HepG2 (cell line): ENCODE data around the gene FAM89B. TPM values are rescaled to one million over a fixed set of nuclear protein-coding genes. Genes with fewer than 3 reads are reported as not detected.

Experiments
- BHLHE40 ChIP-seq: IDR thresholded peaks from 2 replicates; pipeline ENCODE4 v1.6.1; 2011; ENCODE audit warnings: low read length, improper control_type of control experiment
- ISL2 ChIP-seq: sonication (generic); formaldehyde crosslinking; IDR thresholded peaks from 2 replicates; pipeline ENCODE4 v1.5.0; 2020; ENCODE audit warnings: missing genetic modification reagents
- KMT2A ChIP-seq: sonication (generic); formaldehyde crosslinking; IDR thresholded peaks from 2 replicates; pipeline ENCODE4 v1.4.0; 2020; ENCODE audit warnings: missing genetic modification reagents
- MAFF ChIP-seq: IDR thresholded peaks from 2 replicates; pipeline ENCODE4 v1.6.1; 2011; ENCODE audit warnings: low read depth, low read length, improper control_type of control experiment
- MED13 ChIP-seq: sonication (generic); formaldehyde crosslinking; IDR thresholded peaks from 2 replicates; pipeline ENCODE4 v1.5.0; 2020; ENCODE audit warnings: missing genetic modification reagents
- MXD1 ChIP-seq: sonication (generic); formaldehyde crosslinking; IDR thresholded peaks from 2 replicates; pipeline ENCODE4 v1.4.0; 2020; ENCODE audit warnings: mild to moderate bottlenecking, missing genetic modification reagents
- NBN ChIP-seq: fragments of 450-650 bp; conservative IDR thresholded peaks from 2 replicates; pipeline ENCODE4 v1.6.1; 2017
- NKX3-1 ChIP-seq: sonication (generic); formaldehyde crosslinking; IDR thresholded peaks from 2 replicates; pipeline ENCODE4 v1.5.0; 2020; ENCODE audit warnings: missing genetic modification reagents
- PAXIP1 ChIP-seq: sonication (generic); formaldehyde crosslinking; conservative IDR thresholded peaks from 2 replicates; pipeline ENCODE4 v1.4.0; 2020; ENCODE audit warnings: mild to moderate bottlenecking, missing genetic modification reagents, moderate library complexity
- RFX5 ChIP-seq: IDR thresholded peaks from 2 replicates; pipeline ENCODE4 v1.6.1; 2011; ENCODE audit warnings: low read depth, low read length, improper control_type of control experiment
- RNF219 ChIP-seq: sonication (generic); formaldehyde crosslinking; IDR thresholded peaks from 2 replicates; pipeline ENCODE4 v1.5.0; 2020; ENCODE audit warnings: mild to moderate bottlenecking, missing genetic modification reagents
- SAP130 ChIP-seq: IDR thresholded peaks from 2 replicates; pipeline ENCODE4 v1.6.1; 2016; ENCODE audit warnings: low read depth
- SIN3A ChIP-seq: IDR thresholded peaks from 2 replicates; pipeline ENCODE4 v1.6.1; 2011; ENCODE audit warnings: low read depth, mild to moderate bottlenecking, control low read depth, low read length, borderline replicate concordance
- SRSF1 ChIP-seq: fragments of 200-400 bp; formaldehyde crosslinking; optimal IDR thresholded peaks from 2 replicates; pipeline ENCODE3; 2017; ENCODE audit warnings: mild to moderate bottlenecking, low read depth, low read length, moderate library complexity
- TEF ChIP-seq: sonication (generic); formaldehyde crosslinking; IDR thresholded peaks from 2 replicates; pipeline ENCODE4 v1.5.0; 2020; ENCODE audit warnings: missing genetic modification reagents
- TSC22D2 ChIP-seq: sonication (generic); formaldehyde crosslinking; IDR thresholded peaks from 2 replicates; pipeline ENCODE4 v1.5.1; 2020; ENCODE audit warnings: missing genetic modification reagents, mild to moderate bottlenecking, borderline replicate concordance
- ZFP91 ChIP-seq: sonication (generic); formaldehyde crosslinking; IDR thresholded peaks from 2 replicates; pipeline ENCODE4 v1.9.0; 2022; ENCODE audit warnings: missing genetic modification reagents, mild to moderate bottlenecking, borderline replicate concordance
- ZNF33B ChIP-seq: sonication (generic); formaldehyde crosslinking; IDR thresholded peaks from 2 replicates; pipeline ENCODE4 v1.5.1; 2020; ENCODE audit warnings: mild to moderate bottlenecking, missing genetic modification reagents
- ZNF382 ChIP-seq: sonication (generic); formaldehyde crosslinking; IDR thresholded peaks from 2 replicates; pipeline ENCODE4 v1.5.0; 2020; ENCODE audit warnings: missing genetic modification reagents, mild to moderate bottlenecking, borderline replicate concordance
- ZNF670 ChIP-seq: sonication (generic); formaldehyde crosslinking; IDR thresholded peaks from 2 replicates; pipeline ENCODE4 v1.8.0; 2022; ENCODE audit warnings: mild to moderate bottlenecking, missing genetic modification reagents, borderline replicate concordance
- ZNF672 ChIP-seq: sonication (generic); formaldehyde crosslinking; IDR thresholded peaks from 2 replicates; pipeline ENCODE4 v1.8.1; 2022; ENCODE audit warnings: missing genetic modification reagents
- ZNF7 ChIP-seq: IDR thresholded peaks from 2 replicates; pipeline ENCODE4 v1.6.1; 2016; ENCODE audit warnings: missing biosample characterization, missing genetic modification reagents
- ZNF792 ChIP-seq: IDR thresholded peaks from 2 replicates; pipeline ENCODE4 v1.6.1; 2016
- ZNF83 ChIP-seq: sonication (generic); formaldehyde crosslinking; IDR thresholded peaks from 2 replicates; pipeline ENCODE4 v1.4.0; 2020; ENCODE audit warnings: missing genetic modification reagents, mild to moderate bottlenecking, borderline replicate concordance
- ZSCAN29 ChIP-seq: sonication (generic); formaldehyde crosslinking; conservative IDR thresholded peaks from 2 replicates; pipeline ENCODE4 v1.4.0; 2020; ENCODE audit warnings: mild to moderate bottlenecking, missing genetic modification reagents
- polyA plus RNA-seq, 8 experiments: library from polyadenylated mRNA; depleted of rRNA in 3 of 8; stranded (reverse) in 7 of 8; unstranded in 1 of 8; fragments of >200 nt; fragmentation: Illumina TruSeq in 4 of 8; extraction: Trizol in 4 of 8; gene quantifications; 2 replicates each; pipeline versions ENCODE4 v1.2.1 to v1.2.3, GENCODE V29; 2011 to 2016; ENCODE audit warnings: low read depth in 4 of 8, missing spikeins in 1 of 8, mixed read lengths in 1 of 8; ENCODE audit not compliant: insufficient read depth in 1 of 8
- total RNA-seq, 5 experiments: library from RNA; depleted of rRNA; stranded (reverse); fragments of >200 nt; fragmentation: Illumina TruSeq; extraction: Trizol; gene quantifications; 2 replicates each; pipeline ENCODE4 v1.2.3, GENCODE V29; 2016; ENCODE audit warnings: low read depth in 1 of 5

The FAM89B gene
- total and polyA plus RNA-seq, 2 of the 13 experiments (the other 11 are each of a cell fraction or from before 2014, with no cell fraction given) = 5.7 to 8.0 TPM

- TF ChIP-seq ZNF672 (CRISPR knock-in tag) = no peak
- no peak for TF ChIP-seq ZNF792 (CRISPR knock-in tag)
- TF ChIP-seq NKX3-1 (CRISPR knock-in tag) = no peak
- TF ChIP-seq RFX5 = no peak
- peak; percentile 76 for TF ChIP-seq PAXIP1 (CRISPR knock-in tag)
- TF ChIP-seq ZSCAN29 (CRISPR knock-in tag) = no peak
- no peak for TF ChIP-seq ZNF33B (CRISPR knock-in tag)
- peak; percentile 89 for TF ChIP-seq SAP130 (CRISPR knock-in tag)
- TF ChIP-seq RNF219 (CRISPR knock-in tag) = no peak
- no peak for TF ChIP-seq NBN
- TF ChIP-seq SIN3A = peak; percentile 81; the same call in 1 of the 2 replicates
- TF ChIP-seq ZFP91 (CRISPR knock-in tag) = 0 out of 2 replicates have a peak, but pooled peaks have one; percentile 19
- no peak for TF ChIP-seq MXD1 (CRISPR knock-in tag)
- no peak for TF ChIP-seq ZNF670 (CRISPR knock-in tag)
- no peak for TF ChIP-seq ZNF83
- no peak for TF ChIP-seq BHLHE40
- TF ChIP-seq MED13 (CRISPR knock-in tag) = no peak
- TF ChIP-seq TSC22D2 (CRISPR knock-in tag) = no peak
- no peak for TF ChIP-seq KMT2A (CRISPR knock-in tag)
- TF ChIP-seq ZNF7 = no peak
- TF ChIP-seq ISL2 (CRISPR knock-in tag) = no peak
- TF ChIP-seq TEF = no peak
- no peak for TF ChIP-seq MAFF
- no peak for TF ChIP-seq SRSF1
- TF ChIP-seq ZNF382 (CRISPR knock-in tag) = no peak
These were observed 44.2 kb downstream of the FAM89B start (continued) for GRCh38 chr11:65616575-65617001.
